ENCODE measurements around the gene ARHGAP22.

Gene ARHGAP22

DNA sequence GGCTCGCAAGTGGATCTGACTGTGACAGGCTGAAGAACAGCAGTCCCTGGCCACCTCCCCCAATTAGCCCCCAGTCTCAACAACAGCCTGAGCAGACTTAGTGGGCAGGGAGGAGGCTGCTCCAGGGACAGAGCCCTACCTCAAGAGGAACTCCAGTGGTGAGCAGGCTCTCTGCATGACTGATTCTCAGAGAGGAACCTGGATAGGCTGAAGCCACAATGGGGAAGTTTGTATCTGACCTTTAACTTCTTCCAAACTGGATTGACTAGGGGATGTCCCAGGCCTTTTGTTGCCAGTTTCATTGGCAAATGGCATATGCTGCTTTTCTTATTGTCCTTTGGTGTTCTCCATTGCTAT lies 93.0 kb downstream of the ARHGAP22 start:
- no peak for DNase-seq (ENCODE audit: low read depth)

DNA sequence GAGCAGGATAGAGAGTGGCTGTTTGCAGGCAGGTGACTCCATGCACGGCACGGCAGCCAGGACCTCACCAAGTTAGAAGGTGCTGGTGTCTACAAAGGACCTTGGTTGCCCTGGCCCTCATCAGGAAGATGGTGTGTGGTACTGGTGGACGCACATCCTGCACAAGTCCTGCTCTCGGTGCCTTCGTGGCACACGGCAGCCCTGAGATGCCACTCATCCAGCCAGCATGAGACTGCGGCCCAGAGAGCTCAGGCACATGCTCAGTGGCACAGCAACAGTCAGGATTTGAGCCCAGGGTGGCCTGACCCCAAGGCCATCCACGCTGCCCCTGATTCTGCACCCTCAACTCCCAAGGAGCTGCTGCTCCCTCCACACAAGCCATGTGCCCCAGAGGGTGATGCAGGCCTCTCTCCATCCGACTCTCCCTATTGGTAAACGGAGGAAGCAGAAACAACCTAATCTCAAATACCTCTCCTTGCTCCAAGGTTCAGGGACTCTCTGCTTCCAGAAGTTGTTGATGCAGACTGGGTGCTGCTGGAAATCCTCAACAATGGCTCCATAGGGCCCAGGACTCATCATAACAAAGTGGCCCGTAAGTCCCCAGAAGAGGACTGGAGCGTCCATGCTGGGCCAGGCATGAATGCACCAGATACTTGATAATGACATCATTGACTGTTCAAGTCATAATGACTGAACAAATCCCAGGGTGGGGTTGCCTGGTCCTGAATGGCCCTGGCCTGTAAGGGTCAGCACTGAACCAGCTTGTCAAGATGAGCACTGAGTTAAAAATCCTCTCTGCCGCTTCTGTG lies 93.6 kb downstream of the ARHGAP22 start:
- DNase-seq (ENCODE audit: low read depth): no peak

DNA sequence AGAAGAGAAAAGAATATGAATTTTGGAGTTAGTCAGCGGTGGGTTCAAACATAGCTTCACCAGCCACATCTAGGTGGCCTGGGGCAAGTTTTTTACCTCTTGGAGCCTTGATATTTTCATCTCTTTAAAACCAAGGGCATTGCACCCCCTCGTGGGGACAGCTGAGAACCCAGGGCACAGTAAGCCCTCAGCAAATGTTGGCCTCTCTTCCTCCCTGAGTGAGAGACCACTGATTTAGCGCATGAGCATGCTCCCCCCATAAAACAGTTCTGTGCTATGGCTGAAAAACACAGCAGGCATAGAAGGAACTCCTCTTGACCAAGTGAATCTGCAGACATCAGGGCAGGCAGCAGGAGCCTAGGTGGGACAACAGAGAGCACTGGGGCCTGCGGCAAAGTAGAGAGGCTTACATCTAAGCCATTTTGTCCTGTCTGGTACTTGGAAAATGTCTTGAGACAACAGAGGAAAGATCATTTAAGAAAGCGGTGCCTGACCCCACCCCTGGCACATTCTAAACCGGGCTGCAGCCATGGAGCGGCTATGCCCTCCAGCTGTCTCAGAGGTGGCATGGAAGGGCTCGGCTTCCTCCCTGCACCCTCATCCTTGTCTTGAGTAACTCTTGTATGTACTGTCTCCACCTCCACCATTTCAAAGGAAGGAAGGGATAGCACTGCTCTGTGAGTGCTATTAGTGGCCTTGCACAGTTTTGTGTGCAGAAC lies 94.7 kb downstream of the ARHGAP22 start:
- peak; percentile 40 for DNase-seq (ENCODE audit: low read depth)

DNA sequence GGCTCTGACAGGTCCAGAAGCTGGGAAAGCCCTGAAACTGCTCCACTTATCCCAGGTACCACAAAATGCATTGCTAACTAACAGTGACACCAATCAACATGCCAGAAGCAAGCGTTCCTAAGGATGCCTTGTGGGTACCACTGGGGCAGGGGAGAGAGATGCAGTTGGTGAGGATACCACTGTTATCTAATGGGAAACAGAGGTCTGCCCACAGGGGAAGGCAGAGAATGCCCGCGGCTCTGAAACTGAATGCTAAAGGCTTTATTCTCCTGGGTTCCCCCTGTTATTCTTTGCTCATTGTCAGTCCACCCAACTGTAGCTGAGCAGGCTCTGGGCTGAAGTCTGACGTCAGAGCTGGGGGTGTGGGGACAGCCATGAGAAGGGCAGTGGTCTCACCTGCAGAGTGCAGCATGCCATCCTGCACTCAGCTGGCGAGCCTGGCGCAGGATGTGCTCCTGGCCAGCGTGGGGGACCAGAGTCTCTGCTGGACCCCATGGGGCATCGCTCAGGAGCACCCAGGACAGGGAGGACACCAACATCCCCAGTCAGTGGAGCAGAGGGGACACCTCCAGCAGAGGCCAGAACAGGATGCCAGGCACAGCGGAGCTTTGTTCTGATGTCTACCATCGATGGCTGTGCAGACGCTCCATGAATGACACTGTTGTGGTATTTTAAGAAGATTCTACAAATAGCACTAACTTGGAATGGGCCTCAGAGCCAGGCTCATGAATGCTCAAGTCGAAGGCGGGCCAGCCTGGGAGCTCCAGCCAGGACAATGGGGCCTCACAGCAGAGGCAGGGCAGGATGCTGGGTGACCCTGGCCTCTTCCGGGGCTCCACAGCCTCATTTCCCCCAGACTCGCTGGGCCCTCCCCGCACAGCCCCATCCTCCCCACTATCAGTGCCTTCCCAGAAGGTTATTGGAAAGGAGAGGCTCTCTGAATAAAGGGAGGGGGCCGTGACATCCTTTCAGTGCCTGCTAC lies 95.8 kb downstream of the ARHGAP22 start:
- DNase-seq (ENCODE audit: low read depth): no peak

DNA sequence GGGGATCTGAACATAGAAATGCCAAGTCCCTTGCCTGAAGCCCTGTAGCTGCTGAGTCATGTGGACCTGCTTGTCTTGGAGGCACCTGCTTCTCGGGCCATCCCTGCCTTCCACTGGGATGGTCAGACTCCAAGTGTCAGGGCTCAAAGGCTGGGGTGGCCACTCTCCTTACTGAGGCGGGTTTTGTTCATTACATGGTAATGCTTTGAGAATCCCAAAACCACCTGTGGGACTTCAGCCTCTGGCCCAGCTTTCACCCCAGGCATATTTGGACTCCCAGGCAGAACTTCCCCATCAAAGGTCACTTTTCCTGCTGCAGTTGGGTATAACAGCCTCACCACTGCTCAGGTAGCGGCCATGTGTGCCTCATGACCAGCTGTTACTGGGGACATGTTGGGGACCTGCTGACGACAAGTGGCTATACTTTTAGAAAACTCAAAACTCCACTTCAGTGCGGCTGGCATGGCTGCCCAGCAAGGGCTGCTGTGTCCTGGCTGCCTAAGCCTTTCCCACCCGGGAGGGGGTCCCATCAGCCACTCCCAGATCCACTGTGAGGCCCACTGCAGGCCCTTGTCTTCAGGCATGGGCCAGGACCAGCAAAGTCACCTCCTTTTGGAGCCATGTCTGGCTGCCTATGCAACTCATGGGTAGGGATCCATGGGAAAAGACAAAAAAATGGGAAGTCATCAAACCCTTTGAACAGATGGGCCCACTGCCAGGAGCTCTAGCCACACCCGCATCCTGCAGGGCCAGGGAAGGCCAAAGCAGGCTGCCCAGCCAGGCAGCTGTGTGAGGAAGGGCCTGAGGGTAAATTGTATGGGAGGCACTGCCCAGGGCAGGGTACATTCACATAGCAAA lies 96.7 kb downstream of the ARHGAP22 start:
- peak; percentile 46 for DNase-seq (ENCODE audit: low read depth)

DNA sequence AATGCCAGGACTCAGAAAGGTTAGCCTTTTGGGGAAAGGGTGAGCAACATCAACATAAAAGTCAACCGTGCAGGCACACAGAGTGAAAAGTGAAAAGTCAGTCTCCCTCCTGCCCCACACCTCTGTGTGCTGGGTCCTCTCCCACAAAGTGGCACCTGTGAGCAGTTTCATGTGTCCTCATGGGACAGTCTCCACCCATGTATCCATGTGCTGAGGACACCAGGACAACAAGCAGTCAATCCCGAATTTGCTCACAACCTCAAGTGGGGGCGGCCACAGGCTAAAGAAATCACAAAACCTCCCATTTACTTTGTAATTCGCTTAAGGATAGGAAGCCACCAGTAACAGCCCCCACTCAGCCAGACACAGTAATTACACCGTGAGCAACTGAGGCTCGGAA lies 97.4 kb downstream of the ARHGAP22 start:
- DNase-seq (ENCODE audit: low read depth): no peak

DNA sequence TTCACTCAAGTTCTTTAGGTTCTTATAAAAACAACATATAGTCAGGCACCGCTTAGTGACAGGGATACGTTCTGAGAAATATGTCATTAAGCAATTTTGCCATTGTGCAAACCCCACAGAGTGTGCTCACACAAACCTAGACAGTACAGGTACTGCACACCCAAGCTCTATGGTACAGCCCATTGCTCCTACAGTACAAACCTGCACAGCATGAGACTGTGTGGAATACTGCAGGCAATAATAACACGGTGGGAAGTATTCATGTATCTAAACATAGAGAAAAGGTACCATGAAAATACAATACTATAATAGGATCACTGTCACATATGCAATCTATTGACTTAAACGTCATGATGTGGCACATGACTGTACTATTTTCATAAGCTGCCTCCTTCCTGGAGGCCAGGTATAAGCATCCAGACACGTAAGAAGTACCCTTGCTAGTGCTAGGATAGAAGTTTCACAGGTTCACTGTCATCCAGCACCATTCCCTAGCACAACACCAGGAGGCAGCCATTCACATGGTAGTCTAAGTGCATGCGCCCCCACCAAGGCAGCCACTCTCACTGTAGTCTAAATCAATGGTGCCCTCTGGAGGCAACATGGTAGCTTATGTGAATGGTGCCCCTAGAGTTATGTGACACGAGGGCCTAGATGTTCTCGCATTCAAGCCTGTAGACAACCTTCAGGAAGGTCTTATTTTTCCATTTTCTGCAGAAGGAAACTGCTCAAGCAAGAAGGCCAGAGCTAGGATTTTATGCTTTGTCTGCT lies 98.5 kb downstream of the ARHGAP22 start:
- DNase-seq (ENCODE audit: low read depth): peak; percentile 69

DNA sequence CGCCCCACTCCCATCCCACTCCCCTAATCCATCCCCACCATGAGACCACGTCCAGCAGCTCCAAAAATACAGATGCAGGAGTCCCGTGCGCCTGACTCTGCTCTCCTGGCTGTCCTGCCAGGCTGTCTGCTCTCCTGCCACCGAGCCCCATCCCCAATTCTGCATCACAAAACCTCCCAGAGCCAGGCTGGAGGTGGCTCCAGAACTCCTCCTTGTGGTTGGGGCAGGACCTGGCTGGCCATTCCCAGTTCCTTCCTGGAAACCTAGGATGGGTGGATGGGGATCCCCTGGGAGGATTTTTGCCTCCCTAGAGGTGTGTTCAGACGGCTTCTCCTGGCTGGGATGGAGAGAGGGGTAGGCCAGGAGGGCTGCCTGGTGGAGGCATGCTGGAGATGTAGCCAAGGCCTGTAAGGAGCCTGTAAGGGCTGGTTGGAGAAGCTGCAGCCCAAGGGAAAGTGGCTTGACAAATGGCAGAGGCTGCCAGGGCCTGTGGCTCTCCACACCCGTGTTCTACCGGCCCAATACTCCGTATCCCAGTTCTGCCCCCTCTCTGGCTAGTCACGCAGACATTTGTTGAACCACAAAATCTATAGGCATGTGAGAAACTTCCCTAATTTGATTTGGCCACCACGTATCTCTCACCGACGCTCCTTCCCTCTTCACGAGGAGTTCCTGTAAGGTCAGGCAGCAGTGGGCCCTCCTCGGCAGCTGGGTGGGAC lies 99.3 kb downstream of the ARHGAP22 start:
- DNase-seq (ENCODE audit: low read depth): no peak

DNA sequence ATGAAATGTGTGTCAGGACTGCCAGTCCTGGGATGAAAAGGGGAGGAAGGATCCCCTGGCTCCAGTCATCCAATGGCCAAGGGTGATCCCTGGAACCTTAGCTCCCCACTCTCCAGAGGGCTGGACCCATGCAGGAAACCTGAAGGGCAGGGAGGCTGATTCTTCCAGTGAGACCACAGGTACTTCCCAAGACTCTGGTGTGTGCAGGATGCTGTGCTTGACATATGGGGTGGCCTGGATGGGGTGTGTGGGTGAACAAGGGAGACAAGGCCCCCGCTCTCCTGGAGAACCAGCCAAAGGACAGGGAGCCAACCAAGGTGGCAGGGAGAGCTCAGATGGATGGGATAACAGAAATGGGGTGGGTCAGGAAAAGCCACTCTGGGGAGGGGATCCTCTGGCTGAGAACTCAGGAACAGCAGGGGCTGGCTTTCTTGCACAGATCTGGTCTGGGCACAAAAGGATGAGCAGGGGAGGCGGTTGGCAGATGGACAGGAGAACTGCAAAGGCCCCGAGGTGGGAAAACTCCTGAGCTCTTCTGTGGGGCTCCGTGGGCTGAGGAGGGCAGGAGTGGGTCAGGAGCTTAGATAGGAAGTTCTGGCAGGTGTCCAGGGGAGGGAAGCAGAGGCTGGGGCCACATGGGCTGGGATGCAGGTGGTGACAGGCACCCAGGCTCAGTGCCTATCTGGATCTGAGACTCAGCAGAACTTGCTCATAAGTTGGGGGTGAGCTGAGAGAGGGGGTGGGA lies 100.6 kb downstream of the ARHGAP22 start:
- no peak for DNase-seq (ENCODE audit: low read depth)

DNA sequence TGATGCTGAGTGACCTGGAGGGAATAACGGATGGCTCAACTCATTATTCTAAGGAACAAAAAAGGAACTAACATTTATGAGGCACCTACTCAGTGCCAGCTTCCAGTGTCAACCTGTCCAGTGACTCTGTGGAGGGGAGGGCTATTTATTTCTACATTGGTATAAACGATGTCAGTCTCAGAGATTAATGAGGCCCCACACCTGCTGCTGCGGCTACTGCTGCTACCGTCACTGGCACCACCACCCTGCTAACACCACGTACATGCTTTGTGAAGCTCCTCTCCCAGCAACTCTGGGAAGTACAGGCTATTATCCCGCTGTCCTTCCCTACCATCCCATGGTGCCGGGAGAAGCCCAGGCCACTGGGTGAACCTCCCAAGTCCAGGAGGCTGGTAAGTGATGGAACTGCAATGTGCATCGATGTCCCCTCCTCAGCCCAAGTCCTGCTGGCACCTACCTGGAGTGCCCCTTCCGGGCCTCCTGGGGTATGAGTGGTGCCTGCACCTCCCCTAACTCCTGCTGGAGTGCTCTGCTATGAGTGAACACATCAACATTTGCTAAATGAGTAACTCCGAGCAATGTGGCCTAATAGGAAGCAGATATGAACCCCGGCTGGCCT lies 101.5 kb downstream of the ARHGAP22 start:
- no peak for DNase-seq (ENCODE audit: low read depth)

DNA sequence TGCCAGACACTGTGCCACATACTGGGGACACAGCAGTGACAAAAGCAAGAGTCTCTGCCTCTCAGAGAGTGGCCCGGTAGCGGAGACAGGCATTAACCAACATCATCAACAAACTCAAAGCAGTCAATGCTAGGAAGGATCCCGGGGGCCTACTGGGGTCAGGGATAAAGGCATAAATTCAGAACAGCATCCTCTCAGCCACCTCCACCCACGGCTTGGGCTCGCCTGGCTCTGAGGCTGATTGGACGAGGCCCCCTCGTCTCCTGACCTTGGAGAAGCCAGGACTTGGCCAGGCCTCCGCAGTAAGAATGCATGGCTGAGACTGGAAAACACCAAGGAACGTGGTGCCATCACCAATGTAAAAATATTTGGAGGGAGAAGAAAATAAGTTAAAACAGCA lies 102.1 kb downstream of the ARHGAP22 start:
- no peak for DNase-seq (ENCODE audit: low read depth)

DNA sequence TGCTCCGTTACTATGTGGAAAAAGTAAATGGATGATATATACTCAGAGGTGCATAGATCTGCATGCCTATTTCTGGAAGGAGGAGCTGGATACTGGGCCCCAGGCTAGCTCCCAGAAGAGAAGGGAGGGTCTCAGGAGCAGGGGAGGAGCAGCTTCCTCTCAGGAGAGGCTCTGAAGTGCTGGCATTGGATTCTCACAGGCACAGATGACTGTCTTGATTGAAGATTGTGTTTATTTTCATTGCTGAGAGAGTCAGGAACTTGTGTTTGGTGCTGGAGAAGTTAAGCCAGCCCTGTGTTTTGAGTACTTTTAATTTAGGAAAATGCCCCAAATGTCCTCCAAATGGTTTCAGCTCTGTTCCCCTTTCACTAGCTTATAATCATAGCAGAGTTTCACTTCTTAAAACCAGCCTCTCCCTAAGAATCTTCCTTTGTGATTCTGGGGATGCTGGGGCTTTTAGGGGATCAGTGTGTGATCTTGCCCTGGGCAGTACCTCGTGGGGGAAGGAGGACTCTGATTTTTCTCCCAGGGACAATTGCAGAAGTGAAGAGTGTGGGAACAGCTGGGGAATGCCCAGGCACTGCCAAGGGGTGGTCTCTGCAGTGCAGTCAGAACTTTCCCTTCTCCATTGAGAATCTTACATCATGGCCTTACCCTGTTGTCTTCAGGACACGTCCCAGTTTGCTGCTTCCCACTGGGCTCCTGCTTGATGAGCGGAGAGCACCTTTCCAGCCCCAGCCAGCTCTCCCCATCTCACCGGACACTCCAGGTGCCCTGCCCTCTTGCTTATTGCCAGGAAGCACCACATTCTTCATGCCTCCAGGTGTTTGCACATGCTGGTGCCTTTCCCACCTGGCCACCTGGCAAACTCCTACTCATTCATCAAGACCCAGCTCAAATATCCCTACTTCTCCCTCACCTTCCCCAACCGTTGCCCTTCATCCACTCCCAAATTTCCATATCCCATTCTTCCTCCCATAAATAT lies 102.8 kb downstream of the ARHGAP22 start:
- DNase-seq (ENCODE audit: low read depth): peak; percentile 49

DNA sequence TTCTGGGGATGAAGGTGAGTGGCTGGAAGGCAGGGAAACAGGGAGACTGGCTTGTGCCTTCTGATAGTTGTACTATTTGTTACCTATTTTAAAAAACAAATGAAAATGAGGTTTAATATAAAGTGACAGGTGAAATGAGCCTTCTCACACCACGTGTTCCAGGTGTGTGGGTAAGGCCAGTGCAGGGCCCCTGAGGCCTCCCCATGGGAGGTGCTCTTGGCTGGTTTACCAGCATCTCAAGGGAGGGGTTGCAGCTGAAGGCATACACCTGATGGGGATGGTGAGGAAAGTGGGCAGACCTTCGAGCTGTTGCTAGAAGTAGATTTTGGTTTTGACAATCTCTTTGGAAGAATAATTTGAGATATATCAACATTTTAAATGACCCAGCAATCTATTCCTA lies 103.6 kb downstream of the ARHGAP22 start:
- no peak for DNase-seq (ENCODE audit: low read depth)

DNA sequence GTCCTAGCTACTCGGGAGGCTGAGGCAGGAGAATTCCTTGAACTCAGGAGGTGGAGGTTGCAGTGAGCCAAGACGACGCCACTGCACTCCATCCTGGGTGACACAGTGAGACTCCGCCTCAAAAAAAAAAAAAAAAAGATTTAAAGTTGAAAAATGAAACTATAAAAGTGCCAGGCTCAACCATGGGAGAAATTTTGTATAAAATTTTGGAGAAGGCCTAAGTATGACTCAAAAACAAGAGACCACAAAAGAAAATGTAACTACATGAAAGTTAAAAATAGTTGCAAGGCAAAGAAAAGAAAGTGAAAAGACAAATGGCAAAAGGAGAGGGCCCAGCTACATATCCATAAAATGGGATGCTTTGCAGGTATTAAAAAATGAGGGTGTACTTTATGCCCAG lies 104.1 kb downstream of the ARHGAP22 start:
- peak; percentile 30 for DNase-seq (ENCODE audit: low read depth)

DNA sequence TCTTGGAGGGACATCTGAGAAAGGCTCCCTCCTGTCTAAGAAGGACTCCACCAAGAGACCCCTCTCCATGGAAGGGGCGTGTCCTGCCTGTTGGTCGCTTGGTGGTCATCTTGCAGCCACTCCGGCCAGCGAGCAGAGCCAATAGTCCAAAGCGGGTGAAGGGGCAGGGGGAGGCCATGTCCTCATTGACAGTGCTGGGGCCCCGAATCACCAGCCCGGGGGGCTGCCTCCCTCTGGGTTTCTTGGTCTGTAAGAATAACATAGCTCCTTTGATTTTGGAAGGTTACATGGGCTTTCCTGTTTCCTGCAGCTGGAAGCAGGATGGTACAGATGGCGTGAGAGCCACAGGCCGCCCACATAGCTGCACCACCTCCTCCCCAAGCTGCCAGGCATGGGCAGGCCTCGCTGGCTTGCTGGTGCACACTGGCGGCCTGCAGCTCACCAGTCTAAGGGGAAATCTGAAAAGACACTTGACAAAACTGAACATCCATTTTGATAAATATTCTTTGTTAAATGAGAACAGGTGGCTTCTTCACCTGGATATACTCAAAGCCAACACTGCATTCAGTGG lies 105.8 kb downstream of the ARHGAP22 start:
- DNase-seq (ENCODE audit: low read depth): no peak

DNA sequence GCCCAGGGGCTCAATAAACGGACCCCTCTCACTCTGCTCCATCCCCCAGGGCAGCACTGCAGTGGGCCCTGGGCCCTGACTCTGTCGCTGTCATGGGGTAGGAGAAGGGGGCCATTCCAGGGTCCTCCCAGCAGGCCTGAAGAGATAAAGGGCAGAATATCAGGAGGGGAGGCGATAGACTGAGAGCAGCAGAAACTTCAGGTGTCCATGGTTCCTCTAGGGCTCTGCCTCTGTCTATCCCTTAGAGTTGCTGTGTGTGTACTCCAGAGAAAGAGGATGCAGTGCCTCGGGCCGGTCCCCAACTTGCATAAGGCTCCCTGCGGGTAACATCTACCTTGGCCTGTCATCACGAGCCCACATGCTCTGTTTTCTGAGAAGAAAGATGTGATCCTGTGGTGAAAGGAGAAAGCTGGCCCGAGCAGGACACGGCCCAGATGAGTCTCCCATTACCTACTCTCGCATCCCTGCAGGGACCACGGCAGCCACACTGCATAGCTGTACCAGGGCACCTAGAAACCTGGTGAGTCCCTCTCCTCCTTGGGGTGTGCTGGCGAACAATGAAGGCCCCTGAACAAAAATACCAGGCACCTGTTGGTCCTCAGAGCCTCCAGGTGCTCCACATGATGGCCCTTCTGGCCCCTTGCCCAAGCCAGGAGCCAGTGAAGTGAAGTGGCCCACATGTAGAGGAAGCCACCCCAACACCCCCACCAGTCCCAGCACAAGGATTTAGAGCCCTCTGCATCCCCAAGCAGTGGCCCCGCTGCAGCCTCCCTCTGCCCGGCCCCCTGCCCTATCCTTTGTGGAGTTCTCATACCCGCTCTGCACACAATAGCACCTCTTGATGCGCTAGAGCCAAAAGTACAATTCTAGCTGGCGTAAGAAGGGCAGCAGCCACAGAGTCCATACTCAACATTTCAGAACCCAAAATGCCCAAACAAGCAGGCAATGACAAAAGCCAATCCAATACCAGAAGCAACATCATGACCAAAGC lies 106.8 kb downstream of the ARHGAP22 start:
- no peak for DNase-seq (ENCODE audit: low read depth)
